Measurements from ENCODE around the gene DGUOK.

- TF ChIP-seq CTCF (optimal IDR thresholded peaks at IDR 0.05 in 1 of 3, IDR thresholded peaks at IDR 0.05 in 1 of 3, conservative IDR thresholded peaks at IDR 0.05 in 1 of 3; ENCODE audit: extremely low read depth in 1 of 3, insufficient read depth in 2 of 3, low read length in 3 of 3) (no peak), EZH2 (IDR thresholded peaks at IDR 0.05; ENCODE audit: low read length) (no peak)
Measured at GRCh38 chr2:73889206-73889605, 37.5 kb upstream of the DGUOK start.
